H1 (cell line): Measurements from ENCODE around the gene RYR3. TPM values are rescaled to one million over a fixed set of nuclear protein-coding genes. Genes with fewer than 3 reads are reported as not detected.

ENCODE experiments used
- CTCF ChIA-PET: fragments of 300-600 bp; sonication (Branson Sonifier 250); formaldehyde crosslinking; loops from one replicate; lab custom pipeline; 2021; ENCODE audit not compliant: partially characterized antibody; lab: Charles Lee
- POLR2A ChIA-PET: fragments of 300-600 bp; sonication (Branson Sonifier 250); formaldehyde crosslinking; loops from one replicate; lab custom pipeline; 2021; ENCODE audit warnings: inconsistent platforms; ENCODE audit not compliant: partially characterized antibody; lab: Charles Lee
- DNase-seq, 2 experiments: peaks; one replicate each; pipeline versions ENCODE4 v3.0.0 to v3.0.0-alpha.2; 2010 to 2022; ENCODE audit warnings: low spot score in 2 of 2, low read depth in 1 of 2, mixed read lengths in 1 of 2
- FAIRE-seq: peaks from 2 replicates; lab custom pipeline; 2011; peaks lifted over from hg19 to GRCh38; lab: Jason Lieb, UNC
- H2AFZ ChIP-seq: 2 replicates; pipeline ENCODE4 v1.8.1; 2012; ENCODE audit warnings: low read length, inconsistent platforms
- H2AK5ac ChIP-seq: 2 replicates; pipeline ENCODE4 v1.6.1; 2013; ENCODE audit warnings: low read depth, low read length
- H2BK120ac ChIP-seq: replicated peaks from 2 replicates; pipeline ENCODE3; 2013; ENCODE audit warnings: low read depth, low read length, inconsistent platforms
- H2BK12ac ChIP-seq: 2 replicates; pipeline ENCODE4 v1.6.1; 2013; ENCODE audit warnings: low read depth, low read length
- H2BK15ac ChIP-seq: 2 replicates; pipeline ENCODE4 v1.6.1; 2013; ENCODE audit warnings: low read length
- H2BK20ac ChIP-seq: 2 replicates; pipeline ENCODE4 v1.6.1; 2013; ENCODE audit warnings: low read length
- H2BK5ac ChIP-seq: 2 replicates; pipeline ENCODE4 v1.6.1; 2013; ENCODE audit warnings: low read depth, low read length
- H3K14ac ChIP-seq: 2 replicates; pipeline ENCODE4 v1.6.1; 2013; ENCODE audit warnings: inconsistent platforms; ENCODE audit not compliant: insufficient read length
- H3K18ac ChIP-seq: 2 replicates; pipeline ENCODE4 v1.6.1; 2013; ENCODE audit warnings: low read length; ENCODE audit errors: extremely low read depth
- H3K23ac ChIP-seq: 2 replicates; pipeline ENCODE4 v1.6.1; 2013; ENCODE audit warnings: inconsistent platforms; ENCODE audit not compliant: insufficient read length
- H3K23me2 ChIP-seq: 2 replicates; pipeline ENCODE4 v1.6.1; 2013; ENCODE audit warnings: low read depth, low read length
- H3K27ac ChIP-seq: 2 replicates; pipeline ENCODE4 v1.6.1; 2011; ENCODE audit warnings: low read depth, low read length, inconsistent platforms
- H3K27me3 ChIP-seq, 4 experiments: replicated peaks in 1 of 4; 1 replicate in 1 of 4; 2 replicates in 3 of 4; pipeline versions ENCODE4 v1.6.1 to v1.8.1; 2011 to 2013; ENCODE audit warnings: low read length in 3 of 4, mild to moderate bottlenecking in 3 of 4, inconsistent platforms in 2 of 4, mixed read lengths in 2 of 4, moderate library complexity in 1 of 4; ENCODE audit not compliant: control insufficient read depth in 3 of 4, insufficient read depth in 3 of 4; ENCODE audit errors: extremely low read depth in 1 of 4
- H3K36me3 ChIP-seq, 4 experiments: 2 replicates each; pipeline versions ENCODE4 v1.6.1 to v1.8.1; 2011 to 2013; ENCODE audit warnings: mild to moderate bottlenecking in 4 of 4, low read length in 3 of 4, moderate library complexity in 2 of 4, control low read depth in 1 of 4, inconsistent platforms in 1 of 4; ENCODE audit not compliant: insufficient read depth in 4 of 4, control insufficient read depth in 2 of 4
- H3K4ac ChIP-seq: replicated peaks from 2 replicates; pipeline ENCODE3; 2013; ENCODE audit warnings: low read length, low read depth, mixed read lengths, inconsistent platforms; ENCODE audit not compliant: insufficient read length
- H3K4me1 ChIP-seq, 4 experiments: replicated peaks in 1 of 4; 1 replicate in 1 of 4; 2 replicates in 3 of 4; pipeline versions ENCODE4 v1.6.1 to v1.8.1; 2011 to 2013; ENCODE audit warnings: low read length in 3 of 4, inconsistent platforms in 2 of 4, mixed read lengths in 1 of 4; ENCODE audit not compliant: insufficient read depth in 4 of 4, control insufficient read depth in 3 of 4
- H3K4me2 ChIP-seq, 2 experiments: 2 replicates each; pipeline versions ENCODE4 v1.6.1 to v1.8.1; 2011 to 2013; ENCODE audit warnings: low read depth in 2 of 2, low read length in 2 of 2, control low read depth in 1 of 2, inconsistent platforms in 1 of 2, mild to moderate bottlenecking in 1 of 2; ENCODE audit not compliant: insufficient read depth in 1 of 2
- H3K4me3 ChIP-seq, 4 experiments: fragments of 200-600, 300-600 bp in 1 of 4; sonication (generic), shearing (Covaris generic), sonication (Bioruptor Twin) in 1 of 4; 2 replicates each; pipeline versions ENCODE4 v1.5.1 to v1.8.1; 2011 to 2016; ENCODE audit warnings: low read length in 4 of 4, low read depth in 3 of 4, control low read depth in 2 of 4, inconsistent platforms in 2 of 4, mild to moderate bottlenecking in 2 of 4, mixed read lengths in 1 of 4, moderate library complexity in 1 of 4; ENCODE audit not compliant: insufficient read depth in 2 of 4; ENCODE audit errors: extremely low read depth in 1 of 4
- H3K56ac ChIP-seq: replicated peaks from 2 replicates; pipeline ENCODE3; 2013; ENCODE audit warnings: low read depth, mild to moderate bottlenecking, mixed read lengths, low read length, inconsistent platforms; ENCODE audit not compliant: insufficient read length
- H3K79me1 ChIP-seq: 2 replicates; pipeline ENCODE4 v1.6.1; 2013; ENCODE audit warnings: low read depth, low read length, control low read depth
- H3K79me2 ChIP-seq, 2 experiments: 2 replicates each; pipeline versions ENCODE4 v1.6.1 to v1.8.1; 2012 to 2013; ENCODE audit warnings: low read length in 2 of 2, mild to moderate bottlenecking in 2 of 2, inconsistent platforms in 1 of 2; ENCODE audit not compliant: insufficient read depth in 2 of 2, control insufficient read depth in 1 of 2
- H3K9ac ChIP-seq, 4 experiments: replicated peaks in 1 of 4; 1 replicate in 1 of 4; 2 replicates in 3 of 4; pipeline versions ENCODE4 v1.6.1 to v1.8.1; 2011 to 2013; ENCODE audit warnings: low read depth in 3 of 4, low read length in 3 of 4, control low read depth in 2 of 4, mild to moderate bottlenecking in 2 of 4, moderate library complexity in 2 of 4, inconsistent platforms in 1 of 4; ENCODE audit errors: extremely low read depth in 1 of 4
- H3K9me3 ChIP-seq, 2 experiments: 2 replicates each; pipeline versions ENCODE4 v1.6.1 to v1.8.1; 2012 to 2013; ENCODE audit warnings: mild to moderate bottlenecking in 2 of 2, moderate library complexity in 2 of 2, control low read depth in 1 of 2, inconsistent platforms in 1 of 2, low read depth in 1 of 2, low read length in 1 of 2, mixed read lengths in 1 of 2; ENCODE audit not compliant: insufficient read depth in 2 of 2
- H4K20me1 ChIP-seq, 2 experiments: replicated peaks in 1 of 2; 2 replicates each; pipeline versions ENCODE3 to v1.8.1; 2011 to 2013; ENCODE audit warnings: inconsistent platforms in 2 of 2, low read length in 2 of 2, mild to moderate bottlenecking in 1 of 2; ENCODE audit not compliant: insufficient read depth in 2 of 2, control insufficient read depth in 1 of 2
- H4K5ac ChIP-seq: 2 replicates; pipeline ENCODE4 v1.6.1; 2013; ENCODE audit warnings: low read length, low read depth, mixed read lengths, inconsistent platforms; ENCODE audit not compliant: insufficient read length
- H4K8ac ChIP-seq: 2 replicates; pipeline ENCODE4 v1.8.0; 2013; ENCODE audit warnings: mild to moderate bottlenecking, moderate library complexity, low read length, inconsistent platforms; ENCODE audit not compliant: insufficient read depth; ENCODE audit errors: extremely low read depth
- H4K91ac ChIP-seq: replicated peaks from 2 replicates; pipeline ENCODE3; 2013; ENCODE audit warnings: low read length, mixed read lengths, inconsistent platforms; ENCODE audit not compliant: insufficient read length
- CBX5 ChIP-seq: fragments of 300-800, 300-1000 bp; sonication (generic); IDR thresholded peaks from 2 replicates; pipeline ENCODE4 v1.7.1; 2016; ENCODE audit warnings: antibody characterized with exemption, low read length, low read depth
- GABPA ChIP-seq: IDR thresholded peaks from 2 replicates; pipeline ENCODE4 v1.6.1; 2011; ENCODE audit warnings: mild to moderate bottlenecking, low read length, moderate library complexity, borderline replicate concordance; ENCODE audit not compliant: insufficient read depth
- PHF8 ChIP-seq: fragments of 200-600 bp; sonication (generic); conservative IDR thresholded peaks from 2 replicates; pipeline ENCODE4 v1.7.1; 2012; ENCODE audit warnings: low read depth, mild to moderate bottlenecking, inconsistent platforms, low read length, moderate library complexity
- POU5F1 ChIP-seq: IDR thresholded peaks from 2 replicates; pipeline ENCODE4 v1.6.1; 2011; ENCODE audit warnings: low read depth, mild to moderate bottlenecking, low read length, moderate library complexity
- RAD21 ChIP-seq, 2 experiments: IDR thresholded peaks in 1 of 2; conservative IDR thresholded peaks in 1 of 2; 2 replicates each; pipeline ENCODE4 v1.6.1; 2011; ENCODE audit warnings: low read depth in 2 of 2, low read length in 2 of 2, improper control_type of control experiment in 1 of 2, inconsistent platforms in 1 of 2, mild to moderate bottlenecking in 1 of 2, moderate library complexity in 1 of 2
- RBBP5 ChIP-seq: IDR thresholded peaks from 2 replicates; pipeline ENCODE4 v1.7.1; 2012; ENCODE audit warnings: low read depth, mild to moderate bottlenecking, inconsistent platforms, low read length, moderate library complexity, borderline replicate concordance
- RNF2 ChIP-seq: fragments of 200-900, 300-1000 bp; sonication (generic); IDR thresholded peaks from 2 replicates; pipeline ENCODE4 v1.7.1; 2016; ENCODE audit warnings: borderline replicate concordance, low read depth, mild to moderate bottlenecking, antibody characterized with exemption, low read length; ENCODE audit not compliant: poor library complexity, severe bottlenecking; ENCODE audit errors: missing control alignments
- SP1 ChIP-seq: IDR thresholded peaks from 2 replicates; pipeline ENCODE4 v1.6.1; 2011; ENCODE audit warnings: low read depth, low read length
- TAF7 ChIP-seq: optimal IDR thresholded peaks from 2 replicates; pipeline ENCODE3; 2011; ENCODE audit warnings: low read depth, mild to moderate bottlenecking, inconsistent platforms, low read length, moderate library complexity, borderline replicate concordance
- TEAD4 ChIP-seq: IDR thresholded peaks from 2 replicates; pipeline ENCODE4 v1.6.1; 2012; ENCODE audit warnings: low read depth, low read length, inconsistent platforms, mixed read lengths
- WGBS, 2 experiments: shearing (Covaris generic) in 1 of 2; methylation state at CpG; one replicate each; pipeline versions ENCODE4 v1.1.6 to v1.1.7; 2013 to 2015; ENCODE audit warnings: low lambda C conversion rate in 2 of 2, mixed read lengths in 2 of 2, inconsistent platforms in 1 of 2, low coverage in 1 of 2, missing lambda C conversion rate in 1 of 2; ENCODE audit not compliant: insufficient replicate concordance in 2 of 2, insufficient coverage in 1 of 2, insufficient read length in 1 of 2; ENCODE audit errors: extremely low coverage in 1 of 2, missing lambda C conversion rate in 1 of 2; 5-methylcytosine and 5-hydroxymethylcytosine counted together
- polyA plus RNA-seq, 7 experiments: library from polyadenylated mRNA; depleted of rRNA in 3 of 7; stranded (reverse) in 5 of 7; unstranded in 2 of 7; fragments of >200 nt in 5 of 7; fragments of 200-250 nt in 2 of 7; gene quantifications; 1 replicate in 5 of 7; 2 replicates in 1 of 7; 4 replicates in 1 of 7; pipeline versions ENCODE4 v1.2.1 to v1.2.3, GENCODE V29; 2011 to 2013; ENCODE audit warnings: missing spikeins in 2 of 7, mixed read lengths in 2 of 7
- total RNA-seq: library from RNA; stranded (reverse); fragmentation: NEBNext Ultra II Directional; extraction: Animal tissue kit (Norgen Biotek cat#: 25700); gene quantifications from 2 replicates; pipeline ENCODE4 v1.2.1, GENCODE V29; 2021
- TF ChIP-seq, protein P1 (sequence below), 3 experiments: IDR thresholded peaks; 1 replicate in 2 of 3; 2 replicates in 1 of 3; pipeline versions ENCODE4 v1.5.1 to v1.6.1; 2011; ENCODE audit warnings: low read length in 3 of 3, mild to moderate bottlenecking in 3 of 3, inconsistent platforms in 2 of 3, low read depth in 1 of 3, moderate library complexity in 1 of 3; ENCODE audit not compliant: insufficient read depth in 1 of 3; ENCODE audit errors: control extremely low read depth in 1 of 3

The RYR3 gene
- total and polyA plus RNA-seq, 2 of the 8 experiments (the other 6 are each of a cell fraction or from before 2014, with no cell fraction given): 0.33 to 3.4 TPM

DNA sequence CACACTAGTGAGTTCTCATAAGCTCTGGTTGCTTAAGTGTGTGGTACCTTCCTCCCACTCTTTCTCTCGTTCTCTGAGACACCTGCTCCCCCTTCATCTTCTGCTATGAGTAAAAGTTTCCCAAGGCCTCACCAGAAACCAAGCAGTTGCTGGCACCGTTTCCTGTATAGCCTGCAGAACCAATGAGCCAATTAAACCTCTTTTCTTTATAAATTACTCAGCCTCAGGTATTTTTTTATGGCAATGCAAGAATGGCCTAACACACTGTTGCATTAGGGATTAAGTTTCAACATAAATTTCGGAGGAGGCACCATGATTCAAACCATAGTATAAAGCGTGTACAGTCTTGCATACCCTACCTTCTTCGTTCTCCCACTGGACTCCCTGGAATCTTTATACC, 405.3 kb downstream of the RYR3 start:
- no peaks in the 10 kb centered on the region for H3K79me1 ChIP-seq
- H2AK5ac ChIP-seq: no peak overlapping the region
- no peak overlapping the region for H3K4me2 ChIP-seq
- no peak overlapping the region for H3K9ac ChIP-seq
- no peak overlapping the region for H3K23ac ChIP-seq
- no peaks in the 10 kb centered on the region for H4K20me1 ChIP-seq
- 92% methylated on average over 5 of the region's 5 CpGs; no CpG with 5 or more reads in 1 of the 2 experiments for WGBS, 2 experiments
- H3K4me1 ChIP-seq: no peaks in the 10 kb centered on the region
- H3K27me3 ChIP-seq: no peaks in the 10 kb centered on the region
- no peak overlapping the region for H3K56ac ChIP-seq
- CTCF ChIA-PET: interaction anchor here (0.7 to 2.2 kb wide), 2 partner anchors 17 to 22 kb away, joined by 3 to 6 read pairs; no protein-coding TSS in a partner anchor
- no peak overlapping the region for H3K27ac ChIP-seq
- no peak overlapping the region for H2BK15ac ChIP-seq
- DNase-seq (no peak), FAIRE-seq (no peak)
- no peak overlapping the region for H4K8ac ChIP-seq
- H3K9me3 ChIP-seq: peaks cover 2 to 12% of the 10 kb centered on the region in 2 experiments
- H4K5ac ChIP-seq: no peak overlapping the region
- H3K14ac ChIP-seq: no peak overlapping the region
- POLR2A ChIA-PET: no interaction called here
- no peak overlapping the region for H2BK5ac ChIP-seq
- H4K91ac ChIP-seq: no peak overlapping the region
- H3K18ac ChIP-seq: no peak overlapping the region
- H2BK20ac ChIP-seq: no peak overlapping the region
- no peak overlapping the region for H3K4ac ChIP-seq
- no peak overlapping the region for H2BK12ac ChIP-seq
- peaks cover 6% of the 10 kb centered on the region; the same call in 1 of the 2 replicates for H3K23me2 ChIP-seq
- no peak overlapping the region for H2AFZ ChIP-seq
- H2BK120ac ChIP-seq: no peak overlapping the region
- H3K36me3 ChIP-seq: no peaks in the 10 kb centered on the region
- H3K79me2 ChIP-seq: no peaks in the 10 kb centered on the region
- no peak overlapping the region for H3K4me3 ChIP-seq
- TF ChIP-seq, protein P1, sequence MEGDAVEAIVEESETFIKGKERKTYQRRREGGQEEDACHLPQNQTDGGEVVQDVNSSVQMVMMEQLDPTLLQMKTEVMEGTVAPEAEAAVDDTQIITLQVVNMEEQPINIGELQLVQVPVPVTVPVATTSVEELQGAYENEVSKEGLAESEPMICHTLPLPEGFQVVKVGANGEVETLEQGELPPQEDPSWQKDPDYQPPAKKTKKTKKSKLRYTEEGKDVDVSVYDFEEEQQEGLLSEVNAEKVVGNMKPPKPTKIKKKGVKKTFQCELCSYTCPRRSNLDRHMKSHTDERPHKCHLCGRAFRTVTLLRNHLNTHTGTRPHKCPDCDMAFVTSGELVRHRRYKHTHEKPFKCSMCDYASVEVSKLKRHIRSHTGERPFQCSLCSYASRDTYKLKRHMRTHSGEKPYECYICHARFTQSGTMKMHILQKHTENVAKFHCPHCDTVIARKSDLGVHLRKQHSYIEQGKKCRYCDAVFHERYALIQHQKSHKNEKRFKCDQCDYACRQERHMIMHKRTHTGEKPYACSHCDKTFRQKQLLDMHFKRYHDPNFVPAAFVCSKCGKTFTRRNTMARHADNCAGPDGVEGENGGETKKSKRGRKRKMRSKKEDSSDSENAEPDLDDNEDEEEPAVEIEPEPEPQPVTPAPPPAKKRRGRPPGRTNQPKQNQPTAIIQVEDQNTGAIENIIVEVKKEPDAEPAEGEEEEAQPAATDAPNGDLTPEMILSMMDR (IDR thresholded peaks at IDR 0.05; ENCODE audit: control extremely low read depth in 1 of 3, insufficient read depth in 1 of 3, low read depth in 1 of 3, low read length in 3 of 3): no peak
- no peak for TF ChIP-seq RNF2
- no peak for TF ChIP-seq CBX5
- TF ChIP-seq POU5F1: no peak
- TF ChIP-seq TAF7: no peak
- TF ChIP-seq GABPA: no peak
- no peak for TF ChIP-seq PHF8
- no peak for TF ChIP-seq RBBP5
- TF ChIP-seq SP1: no peak
- TF ChIP-seq RAD21 (IDR thresholded peaks at IDR 0.05 in 1 of 2, conservative IDR thresholded peaks at IDR 0.05 in 1 of 2; ENCODE audit: low read depth in 2 of 2, low read length in 2 of 2): no peak
- TF ChIP-seq TEAD4: no peak
